Upper lobe of left lung (tissue), 4 donors: Measurements from ENCODE around the gene ASCC3.

Experiments
- CTCF ChIP-seq, 6 experiments: fragments of 450-650 bp in 4 of 6; fragments of 200-600 bp in 2 of 6; sonication (generic) in 2 of 6; IDR thresholded peaks; one replicate each; pipeline ENCODE4 v1.5.1; 2016 to 2019; ENCODE audit warnings: antibody characterized with exemption in 6 of 6
- POLR2AphosphoS5 ChIP-seq, 2 donors: sonication (generic); formaldehyde crosslinking; IDR thresholded peaks; one replicate each; pipeline ENCODE4 v1.5.1; 2017; ENCODE audit warnings: antibody characterized with exemption in 2 of 2

- TF ChIP-seq POLR2AphosphoS5 (IDR thresholded peaks at IDR 0.05) = no peak
- no peak for TF ChIP-seq CTCF (IDR thresholded peaks at IDR 0.05)
Measured at GRCh38 chr6:100850174-100850573, 31.0 kb downstream of the ASCC3 start.
